Gastrocnemius medialis (tissue), 4 donors: ENCODE measurements around the gene LUC7L2.

ENCODE experiments used
- POLR2A ChIP-seq, 2 donors: fragments of 450-650 bp; IDR thresholded peaks; one replicate each; pipeline ENCODE4 v1.6.1; 2017; ENCODE audit warnings: antibody characterized with exemption in 2 of 2, mild to moderate bottlenecking in 2 of 2, moderate library complexity in 2 of 2
- TF ChIP-seq, protein P1 (sequence below), 5 experiments: fragments of 450-650 bp in 3 of 5; fragments of 200-600 bp in 2 of 5; sonication (generic) in 2 of 5; IDR thresholded peaks in 4 of 5; conservative IDR thresholded peaks in 1 of 5; 1 replicate in 4 of 5; 2 replicates in 1 of 5; pipeline ENCODE4 v1.5.1; 2016 to 2019; ENCODE audit warnings: antibody characterized with exemption in 5 of 5, mild to moderate bottlenecking in 3 of 5, moderate library complexity in 3 of 5

DNA sequence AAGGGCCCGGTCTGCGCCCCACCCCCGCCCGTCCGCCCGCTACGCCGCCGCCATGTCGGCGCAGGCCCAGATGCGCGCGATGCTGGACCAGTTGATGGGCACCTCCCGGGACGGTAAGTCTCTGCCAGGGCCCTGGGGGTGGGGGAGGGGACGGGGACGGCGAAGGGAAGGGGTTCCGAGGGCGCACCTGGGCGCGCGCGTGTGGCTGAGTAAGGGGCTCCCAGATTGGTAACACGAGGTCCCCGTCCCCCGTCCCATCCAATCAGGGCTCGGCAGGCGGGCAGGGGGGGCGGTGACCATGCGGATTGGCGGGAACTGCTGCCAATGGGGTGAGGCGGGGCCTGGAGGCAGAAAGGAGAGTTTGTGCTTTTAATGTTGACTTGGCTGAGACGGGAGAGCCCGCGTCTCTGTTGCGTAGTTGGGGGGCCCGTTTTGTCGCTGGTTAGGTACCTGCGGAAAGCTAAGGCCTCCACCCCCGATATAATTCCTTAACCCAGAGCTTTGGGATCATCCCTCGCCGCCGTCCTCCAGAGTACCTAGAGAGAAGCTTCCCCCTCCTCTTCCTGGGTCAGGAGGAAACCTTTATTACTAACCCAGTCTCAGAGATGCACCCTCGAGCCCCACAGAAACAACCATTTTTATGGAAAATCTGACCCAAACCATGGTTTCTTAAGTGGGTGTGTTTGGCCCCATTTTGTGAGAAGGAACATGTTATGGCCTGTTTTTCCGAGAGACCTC is 685 bp downstream of the LUC7L2 start:
- TF ChIP-seq, protein P1, sequence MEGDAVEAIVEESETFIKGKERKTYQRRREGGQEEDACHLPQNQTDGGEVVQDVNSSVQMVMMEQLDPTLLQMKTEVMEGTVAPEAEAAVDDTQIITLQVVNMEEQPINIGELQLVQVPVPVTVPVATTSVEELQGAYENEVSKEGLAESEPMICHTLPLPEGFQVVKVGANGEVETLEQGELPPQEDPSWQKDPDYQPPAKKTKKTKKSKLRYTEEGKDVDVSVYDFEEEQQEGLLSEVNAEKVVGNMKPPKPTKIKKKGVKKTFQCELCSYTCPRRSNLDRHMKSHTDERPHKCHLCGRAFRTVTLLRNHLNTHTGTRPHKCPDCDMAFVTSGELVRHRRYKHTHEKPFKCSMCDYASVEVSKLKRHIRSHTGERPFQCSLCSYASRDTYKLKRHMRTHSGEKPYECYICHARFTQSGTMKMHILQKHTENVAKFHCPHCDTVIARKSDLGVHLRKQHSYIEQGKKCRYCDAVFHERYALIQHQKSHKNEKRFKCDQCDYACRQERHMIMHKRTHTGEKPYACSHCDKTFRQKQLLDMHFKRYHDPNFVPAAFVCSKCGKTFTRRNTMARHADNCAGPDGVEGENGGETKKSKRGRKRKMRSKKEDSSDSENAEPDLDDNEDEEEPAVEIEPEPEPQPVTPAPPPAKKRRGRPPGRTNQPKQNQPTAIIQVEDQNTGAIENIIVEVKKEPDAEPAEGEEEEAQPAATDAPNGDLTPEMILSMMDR (IDR thresholded peaks at IDR 0.05 in 4 of 5, conservative IDR thresholded peaks at IDR 0.05 in 1 of 5) = no peak
- peak; percentile 49 to 75 for TF ChIP-seq POLR2A (IDR thresholded peaks at IDR 0.05)
